ENCODE measurements around the gene HNRNPUL2.

DNA sequence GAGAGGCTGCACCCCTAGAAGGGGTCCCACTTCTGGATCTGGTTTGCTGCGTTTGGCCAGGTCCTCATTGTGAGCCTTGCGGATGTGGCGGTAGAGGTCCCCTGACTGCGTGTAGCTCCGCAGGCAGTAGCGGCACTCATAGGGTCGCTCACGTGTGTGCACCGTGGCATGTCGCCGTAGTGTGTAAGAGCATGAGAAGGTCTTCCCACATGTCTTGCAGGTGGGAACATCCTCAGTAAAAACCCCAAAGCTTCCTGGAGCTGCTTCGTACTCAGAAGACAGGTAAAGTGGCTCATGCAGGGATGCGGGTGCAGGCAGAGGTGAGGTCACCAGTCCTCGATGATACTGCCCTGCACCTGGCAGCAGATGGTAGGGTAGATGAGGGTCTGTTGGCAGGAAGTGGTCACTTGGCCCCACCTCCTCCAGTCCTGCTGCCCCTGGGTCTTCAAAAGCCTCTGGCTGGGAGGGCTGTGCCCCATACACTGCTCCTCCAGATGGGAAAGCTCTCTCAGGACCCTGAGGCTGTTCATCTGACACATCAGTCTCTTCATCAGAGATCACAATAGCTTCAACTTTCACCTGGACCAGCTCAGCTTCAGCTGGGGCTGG is 25.0 kb upstream of the HNRNPUL2 start:
- TF ChIP-seq, protein P1, sequence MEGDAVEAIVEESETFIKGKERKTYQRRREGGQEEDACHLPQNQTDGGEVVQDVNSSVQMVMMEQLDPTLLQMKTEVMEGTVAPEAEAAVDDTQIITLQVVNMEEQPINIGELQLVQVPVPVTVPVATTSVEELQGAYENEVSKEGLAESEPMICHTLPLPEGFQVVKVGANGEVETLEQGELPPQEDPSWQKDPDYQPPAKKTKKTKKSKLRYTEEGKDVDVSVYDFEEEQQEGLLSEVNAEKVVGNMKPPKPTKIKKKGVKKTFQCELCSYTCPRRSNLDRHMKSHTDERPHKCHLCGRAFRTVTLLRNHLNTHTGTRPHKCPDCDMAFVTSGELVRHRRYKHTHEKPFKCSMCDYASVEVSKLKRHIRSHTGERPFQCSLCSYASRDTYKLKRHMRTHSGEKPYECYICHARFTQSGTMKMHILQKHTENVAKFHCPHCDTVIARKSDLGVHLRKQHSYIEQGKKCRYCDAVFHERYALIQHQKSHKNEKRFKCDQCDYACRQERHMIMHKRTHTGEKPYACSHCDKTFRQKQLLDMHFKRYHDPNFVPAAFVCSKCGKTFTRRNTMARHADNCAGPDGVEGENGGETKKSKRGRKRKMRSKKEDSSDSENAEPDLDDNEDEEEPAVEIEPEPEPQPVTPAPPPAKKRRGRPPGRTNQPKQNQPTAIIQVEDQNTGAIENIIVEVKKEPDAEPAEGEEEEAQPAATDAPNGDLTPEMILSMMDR (IDR thresholded peaks at IDR 0.05) = no peak
- TF ChIP-seq EZH2 (IDR thresholded peaks at IDR 0.05) (no peak), EZH2phosphoT487 (IDR thresholded peaks at IDR 0.05) (no peak)

Data from neural progenitor cell (in vitro differentiated cells).